Kidney epithelial cell (primary cell): ENCODE measurements around the gene PIK3C2B. TPM values are rescaled to one million over a fixed set of nuclear protein-coding genes. Genes with fewer than 3 reads are reported as not detected.

Source experiments
- DNase-seq: peaks from one replicate; pipeline ENCODE4 v3.0.0-alpha.2; 2010; ENCODE audit warnings: low read depth
- H3K27me3 ChIP-seq: 2 replicates; pipeline ENCODE4 v1.6.0; 2011; ENCODE audit warnings: low read length; ENCODE audit not compliant: control insufficient read depth, insufficient read depth
- H3K36me3 ChIP-seq: 2 replicates; pipeline ENCODE4 v1.5.1; 2011; ENCODE audit warnings: low read length; ENCODE audit not compliant: control insufficient read depth, insufficient read depth
- H3K4me3 ChIP-seq: 2 replicates; pipeline ENCODE4 v1.5.1; 2011; ENCODE audit warnings: low read depth, mild to moderate bottlenecking, control low read depth, low read length
- CTCF ChIP-seq: IDR thresholded peaks from 2 replicates; pipeline ENCODE4 v1.5.1; 2011; ENCODE audit warnings: mild to moderate bottlenecking, moderate library complexity, low read length, control low read depth, inconsistent platforms; ENCODE audit not compliant: insufficient read depth, poor library complexity, severe bottlenecking
- total RNA-seq: library from RNA; depleted of rRNA; stranded (reverse); fragments of >200 nt; gene quantifications from 2 replicates; pipeline ENCODE4 v1.2.3, GENCODE V29; 2015

The PIK3C2B gene
- total RNA-seq, 1 donor from 2014 or later, result 2.8 TPM

- Histone ChIP-seq H3K36me3 (no peaks in the 10 kb centered on the region), H3K27me3 (no peaks in the 10 kb centered on the region), H3K4me3 (no peak overlapping the region)
- no peak for TF ChIP-seq CTCF
- no peak for DNase-seq
Measured at GRCh38 chr1:204465546-204466415, 28.8 kb downstream of the PIK3C2B start.

GRCh38 chr1:204464701-204465100 lies 29.9 kb downstream of the PIK3C2B start:
- TF ChIP-seq CTCF, result no peak
- Histone ChIP-seq H3K27me3 (no peaks in the 10 kb centered on the region), H3K4me3 (no peak overlapping the region), H3K36me3 (no peaks in the 10 kb centered on the region)
- no peak for DNase-seq

- Histone ChIP-seq H3K36me3 (no peaks in the 10 kb centered on the region), H3K27me3 (no peaks in the 10 kb centered on the region), H3K4me3 (no peak overlapping the region)
- no peak for DNase-seq
- TF ChIP-seq CTCF, result no peak
Measured at GRCh38 chr1:204464187-204464631, 30.4 kb downstream of the PIK3C2B start.

GRCh38 chr1:204463125-204464060 lies 31.2 kb downstream of the PIK3C2B start:
- no peak for DNase-seq
- TF ChIP-seq CTCF, result no peak
- Histone ChIP-seq H3K36me3 (no peaks in the 10 kb centered on the region), H3K27me3 (no peaks in the 10 kb centered on the region), H3K4me3 (no peak overlapping the region)

- no peak for DNase-seq
- no peak overlapping the region for H3K4me3 ChIP-seq
- no peaks in the 10 kb centered on the region for H3K27me3 ChIP-seq
- TF ChIP-seq CTCF, result no peak
- peaks cover 1% of the 10 kb centered on the region for H3K36me3 ChIP-seq
Measured at GRCh38 chr1:204462229-204462561, 32.4 kb downstream of the PIK3C2B start.
